Measurements from ENCODE around the gene LSAMP. TPM values are rescaled to one million over a fixed set of nuclear protein-coding genes. Genes with fewer than 3 reads are reported as not detected.

Gene LSAMP
- total and polyA plus RNA-seq, 2 donors (not counting 3 experiments of a cell fraction or from before 2014, with no cell fraction given): not detected

GRCh38 chr3:116265320-116265695 is 180.0 kb downstream of the LSAMP start:
- no peaks in the 10 kb centered on the region for H3K9me1 ChIP-seq (replicated peaks; ENCODE audit: control insufficient read depth, extremely low read depth, insufficient read depth, low read length)
- no peaks in the 10 kb centered on the region for H3K79me2 ChIP-seq (ENCODE audit: control insufficient read depth, insufficient read depth, low read length)
- H4K20me1 ChIP-seq (replicated peaks; ENCODE audit: control insufficient read depth, extremely low read depth, insufficient read depth, low read length): no peaks in the 10 kb centered on the region
- TF ChIP-seq MYC (IDR thresholded peaks at IDR 0.05; ENCODE audit: low read depth, low read length): no peak
- TF ChIP-seq POLR2A (IDR thresholded peaks at IDR 0.05; ENCODE audit: low read depth, low read length): no peak
- TF ChIP-seq GATA2 (IDR thresholded peaks at IDR 0.05; ENCODE audit: insufficient read depth, insufficient read length, low read depth, low read length): no peak
- no peak for TF ChIP-seq MAX (IDR thresholded peaks at IDR 0.05; ENCODE audit: insufficient read depth, insufficient read length)
- TF ChIP-seq FOS (IDR thresholded peaks at IDR 0.05; ENCODE audit: borderline replicate concordance, insufficient read depth, low read length): no peak
- TF ChIP-seq JUN (IDR thresholded peaks at IDR 0.05; ENCODE audit: borderline replicate concordance, insufficient read depth, insufficient read length, low read depth): no peak
- TF ChIP-seq CTCF (IDR thresholded peaks at IDR 0.05; ENCODE audit: extremely low read depth in 1 of 2, insufficient read depth in 1 of 2, low read depth in 1 of 2, low read length in 2 of 2): no peak
- no peak for TF ChIP-seq POLR2AphosphoS5 (IDR thresholded peaks at IDR 0.05; ENCODE audit: insufficient read depth, low read depth, low read length)
- intact Hi-C loops (cut with micrococcal nuclease): no loop called here
- no peaks in the 10 kb centered on the region for H3K27me3 ChIP-seq (ENCODE audit: control insufficient read depth in 2 of 2, insufficient read depth in 2 of 2, low read length in 2 of 2)
- no peak overlapping the region for H3K4me3 ChIP-seq (replicated peaks in 1 of 3; ENCODE audit: insufficient read depth in 1 of 3, low read depth in 1 of 3, low read length in 3 of 3)
- H3K4me2 ChIP-seq (ENCODE audit: insufficient read depth, low read length): no peak overlapping the region
- H3K36me3 ChIP-seq (ENCODE audit: control insufficient read depth in 2 of 2, extremely low read depth in 1 of 2, insufficient read depth in 2 of 2, low read length in 2 of 2): no peaks in the 10 kb centered on the region
- no peaks in the 10 kb centered on the region for H3K9me3 ChIP-seq (replicated peaks; ENCODE audit: control insufficient read depth, insufficient read depth, low read length)
- DNase-seq (ENCODE audit: low read depth, low spot score) (no peak), FAIRE-seq (no peak)
- H2AFZ ChIP-seq (ENCODE audit: low read depth, low read length): no peak overlapping the region
- BruUV-seq (replicated peaks): no TSS peak
- H3K27ac ChIP-seq (ENCODE audit: insufficient read depth, low read depth, low read length): no peak overlapping the region
- ChIA-PET POLR2A (no interaction called here), CTCF (no interaction called here)
- H3K9ac ChIP-seq (replicated peaks; ENCODE audit: extremely low read depth, insufficient read depth, low read length): no peak overlapping the region
- dilution Hi-C loops (cut with MboI; ENCODE audit: extremely low pct_ligation_motif_present, low sequenced_read_pairs): no loop called here
- H3K4me1 ChIP-seq (ENCODE audit: control insufficient read depth, extremely low read depth, insufficient read depth, low read length): peaks cover 5% of the 10 kb centered on the region
